NCI-H446 (cell line): ENCODE data around the gene HAGHL.
A peak's percentile ranks its signal among the peaks of the same experiment; 100 is the strongest.

ENCODE experiments used
- DNase-seq, 2 experiments: peaks; one replicate each; lab custom pipeline; 2025; lab: John Stamatoyannopoulos, UW

Gene HAGHL

GRCh38 chr16:726438-727290, at the start of gene HAGHL, which contains the start of gene CCDC78:
Gene HAGHL, plus strand, starts transcription at chr16:727106. Its CDS starts 404 bp downstream, at chr16:727510.
Gene CCDC78, minus strand, starts transcription at chr16:726443. Its CDS starts 76 bp downstream, at chr16:726367.
- peak in 1 of 2 experiments; percentile 47 for DNase-seq

- no peak for DNase-seq
Observed at GRCh38 chr16:677316-678190, 49.4 kb upstream of the HAGHL start.

- DNase-seq = no peak
Observed at GRCh38 chr16:678209-678857, 48.6 kb upstream of the HAGHL start.

- peak; percentile 44 to 87 for DNase-seq
Observed at GRCh38 chr16:678858-679813, 47.8 kb upstream of the HAGHL start.

GRCh38 chr16:679814-680624, 46.9 kb upstream of the HAGHL start, which contains the start of gene STUB1:
Gene STUB1, plus strand, starts transcription at chr16:680410. Its CDS starts 116 bp downstream, at chr16:680526.
- DNase-seq = peak; percentile 78 to 92

- DNase-seq = no peak
Observed at GRCh38 chr16:680625-680945, 46.3 kb upstream of the HAGHL start.

- peak; percentile 20 to 56 for DNase-seq
Observed at GRCh38 chr16:680967-681745, 45.8 kb upstream of the HAGHL start.

GRCh38 chr16:681746-682427, 45.0 kb upstream of the HAGHL start:
- DNase-seq = no peak

GRCh38 chr16:682493-683395, 44.2 kb upstream of the HAGHL start:
- DNase-seq = no peak

- no peak for DNase-seq
Observed at GRCh38 chr16:683396-684070, 43.4 kb upstream of the HAGHL start.

- peak; percentile 82 to 97 for DNase-seq
Observed at GRCh38 chr16:684071-684794, 42.7 kb upstream of the HAGHL start, which contains the start of gene JMJD8. Gene JMJD8, minus strand, starts transcription at chr16:684334. Its CDS starts 15 bp downstream, at chr16:684319.

GRCh38 chr16:684961-685696, 41.8 kb upstream of the HAGHL start:
- no peak for DNase-seq

GRCh38 chr16:685967-686366, 40.9 kb upstream of the HAGHL start:
- peak in 1 of 2 experiments; percentile 27 for DNase-seq

- no peak for DNase-seq
Observed at GRCh38 chr16:686459-687260, 40.2 kb upstream of the HAGHL start.

- no peak for DNase-seq
Observed at GRCh38 chr16:687499-687898, 39.4 kb upstream of the HAGHL start.
